Body of pancreas (tissue), 4 donors: Measurements from ENCODE around the gene HSFX4. TPM values are rescaled to one million over a fixed set of nuclear protein-coding genes. Genes with fewer than 3 reads are reported as not detected.
"Not testable (repeated sequence)": the region's sequence is repeated elsewhere in the genome, so short reads cannot be mapped to it uniquely, and the experiment has no call there.

ENCODE experiments used
- ATAC-seq: fragments of 150-250 bp; one replicate; pipeline ENCODE4 v1.9.1; 2016
- DNase-seq, 4 donors: peaks; one replicate each; pipeline ENCODE4 v3.0.0-alpha.2; 2019
- H3K27ac ChIP-seq, 4 donors: fragments of 200-600 bp; sonication (generic); 1 replicate in 3 of 4; 2 replicates in 1 of 4; pipeline versions ENCODE4 v1.5.1 to v1.6.1; 2016 to 2019; ENCODE audit warnings: mild to moderate bottlenecking in 1 of 4, mixed read lengths in 1 of 4, moderate library complexity in 1 of 4
- H3K27me3 ChIP-seq, 2 donors: fragments of 200-600 bp; sonication (generic); one replicate each; pipeline ENCODE4 v1.6.0; 2016; ENCODE audit warnings: mild to moderate bottlenecking in 1 of 2
- H3K36me3 ChIP-seq, 2 donors: fragments of 200-600 bp; sonication (generic); replicated peaks in 1 of 2; 2 replicates each; pipeline ENCODE4 v1.5.1; 2016; ENCODE audit warnings: low read depth in 2 of 2; ENCODE audit not compliant: insufficient read depth in 1 of 2
- H3K4me1 ChIP-seq: fragments of 200-600 bp; sonication (generic); one replicate; pipeline ENCODE4 v1.6.0; 2016
- H3K4me3 ChIP-seq, 2 donors: fragments of 200-600 bp; sonication (generic); 1 replicate in 1 of 2; 2 replicates in 1 of 2; pipeline ENCODE4 v1.5.1; 2016 to 2019
- H3K9me3 ChIP-seq, 3 donors: fragments of 200-600 bp; sonication (generic); 1 replicate in 2 of 3; 2 replicates in 1 of 3; pipeline ENCODE4 v1.5.1; 2016
- CTCF ChIP-seq, 7 experiments: fragments of 450-650 bp in 4 of 7; fragments of 200-600 bp in 3 of 7; sonication (generic) in 3 of 7; IDR thresholded peaks; one replicate each; pipeline ENCODE4 v1.5.1; 2016 to 2019; ENCODE audit warnings: antibody characterized with exemption in 7 of 7
- POLR2A ChIP-seq, 3 donors: fragments of 450-650 bp; IDR thresholded peaks; one replicate each; pipeline ENCODE4 v1.6.1; 2016; ENCODE audit warnings: antibody characterized with exemption in 3 of 3, mild to moderate bottlenecking in 2 of 3
- WGBS, 2 donors: methylation state at CpG; one replicate each; pipeline ENCODE4 v1.1.5; 2017; 5-methylcytosine and 5-hydroxymethylcytosine counted together
- intact Hi-C: fragments of 100-400 bp; cut with DNase I; formaldehyde crosslinking; loops from one replicate; pipeline ENCODE4 v1.15.1; 2023
- total RNA-seq, 2 donors: library from RNA; depleted of rRNA; stranded (reverse); fragments of >200 nt; gene quantifications; one replicate each; pipeline ENCODE4 v1.1.0, GENCODE V29; 2016

Gene HSFX4
- not detected for total RNA-seq

- H3K4me1 ChIP-seq, H3K27ac ChIP-seq, H3K27me3 ChIP-seq, ATAC-seq, H3K4me3 ChIP-seq, H3K9me3 ChIP-seq, intact Hi-C loops, H3K36me3 ChIP-seq, DNase-seq: not testable (repeated sequence)
- WGBS, 2 donors = no CpG with 5 or more reads among the region's 7 CpGs
Observed at GRCh38 chrX:149929400-149929799, at the start of gene HSFX4. Gene HSFX4 (plus strand): TSS chrX:149929573. CDS start chrX:149929645, 72 bp downstream.

GRCh38 chrX:149881081-149881711 lies 48.2 kb upstream of the HSFX4 start, which contains the start of gene MAGEA8:
Gene MAGEA8 (plus strand): TSS chrX:149881183. CDS start chrX:149884273, 3,090 bp downstream.
- H3K36me3 ChIP-seq = no peaks in the 10 kb centered on the region
- H3K4me1 ChIP-seq = no peaks in the 10 kb centered on the region
- H3K4me3 ChIP-seq = no peak within 1 kb of the TSS
- TF ChIP-seq CTCF (IDR thresholded peaks at IDR 0.05) (no peak), POLR2A (IDR thresholded peaks at IDR 0.05) (no peak)
- no peak for DNase-seq
- H3K9me3 ChIP-seq = no peaks in the 10 kb centered on the region
- WGBS, 2 donors = 87 to 89% methylated on average over 12 to 14 of the region's 33 CpGs
- intact Hi-C loops = no loop called here
- ATAC-seq = no peak
- no peaks in the 10 kb centered on the region for H3K27me3 ChIP-seq
- no peak within 1 kb of the TSS for H3K27ac ChIP-seq

GRCh38 chrX:149890828-149891227 lies 38.5 kb upstream of the HSFX4 start:
- H3K27ac ChIP-seq, H3K4me3 ChIP-seq, H3K4me1 ChIP-seq, ATAC-seq, H3K9me3 ChIP-seq, H3K27me3 ChIP-seq, intact Hi-C loops, DNase-seq, H3K36me3 ChIP-seq: not testable (repeated sequence)
- WGBS, 2 donors = 90 to 91% methylated on average over 1 to 2 of the region's 2 CpGs

GRCh38 chrX:149898554-149898953 lies 30.8 kb upstream of the HSFX4 start:
- no peaks in the 10 kb centered on the region for H3K9me3 ChIP-seq
- intact Hi-C loops = no loop called here
- no peaks in the 10 kb centered on the region for H3K4me1 ChIP-seq
- no peak overlapping the region for H3K4me3 ChIP-seq
- 71 to 88% methylated on average over 1 of the region's 1 CpG for WGBS, 2 donors
- TF ChIP-seq POLR2A (IDR thresholded peaks at IDR 0.05) (no peak), CTCF (IDR thresholded peaks at IDR 0.05) (no peak)
- DNase-seq (no peak), ATAC-seq (no peak)
- no peaks in the 10 kb centered on the region for H3K36me3 ChIP-seq
- no peak overlapping the region for H3K27ac ChIP-seq
- no peaks in the 10 kb centered on the region for H3K27me3 ChIP-seq

- Histone ChIP-seq H3K27ac (no peak overlapping the region), H3K27me3 (no peaks in the 10 kb centered on the region), H3K4me1 (no peaks in the 10 kb centered on the region), H3K9me3 (no peaks in the 10 kb centered on the region), H3K4me3 (no peak overlapping the region), H3K36me3 (no peaks in the 10 kb centered on the region)
- WGBS, 2 donors = 5 to 9% methylated on average over 5 to 6 of the region's 6 CpGs
- intact Hi-C loops = no loop called here
- DNase-seq (no peak), ATAC-seq (no peak)
- TF ChIP-seq CTCF (IDR thresholded peaks at IDR 0.05) (peak in 3 of 7 experiments; percentile 8 to 17 (median 12)), POLR2A (IDR thresholded peaks at IDR 0.05) (no peak)
Observed at GRCh38 chrX:149903889-149904748, 25.3 kb upstream of the HSFX4 start.
